Measurements from ENCODE around the gene TINCR. TPM values are rescaled to one million over a fixed set of nuclear protein-coding genes. Genes with fewer than 3 reads are reported as not detected.
A peak's percentile ranks its signal among the peaks of the same experiment; 100 is the strongest.

The TINCR gene
- total RNA-seq, 2 experiments from 2014 or later: 0.60 to 1.2 TPM

GRCh38 chr19:5554828-5555227 lies 12.9 kb downstream of the TINCR start:
- Histone ChIP-seq H3K9me3 (ENCODE audit: low read length) (no peaks in the 10 kb centered on the region), H3K36me3 (ENCODE audit: insufficient read depth, low read length) (no peaks in the 10 kb centered on the region), H3K79me2 (ENCODE audit: insufficient read depth, low read depth, low read length) (no peaks in the 10 kb centered on the region), H3K27ac (ENCODE audit: low read depth, low read length, poor library complexity, severe bottlenecking) (no peak overlapping the region), H3K4me1 (ENCODE audit: insufficient read depth, low read length, poor library complexity, severe bottlenecking) (no peaks in the 10 kb centered on the region), H3K4me3 (ENCODE audit: low read depth, low read length, poor library complexity, severe bottlenecking) (no peak overlapping the region), H4K20me1 (ENCODE audit: insufficient read depth, low read length) (no peaks in the 10 kb centered on the region), H3K9me2 (ENCODE audit: insufficient read depth, low read length) (no peaks in the 10 kb centered on the region), H3K4me2 (ENCODE audit: low read length) (no peak overlapping the region), H2AFZ (ENCODE audit: low read length) (no peak overlapping the region)
- CTCF ChIA-PET (ENCODE audit: unreplicated experiment): no interaction called here
- TF ChIP-seq EZH2phosphoT487 (IDR thresholded peaks at IDR 0.05; ENCODE audit: borderline replicate concordance, low read depth, low read length): no peak
- TF ChIP-seq, protein P1, sequence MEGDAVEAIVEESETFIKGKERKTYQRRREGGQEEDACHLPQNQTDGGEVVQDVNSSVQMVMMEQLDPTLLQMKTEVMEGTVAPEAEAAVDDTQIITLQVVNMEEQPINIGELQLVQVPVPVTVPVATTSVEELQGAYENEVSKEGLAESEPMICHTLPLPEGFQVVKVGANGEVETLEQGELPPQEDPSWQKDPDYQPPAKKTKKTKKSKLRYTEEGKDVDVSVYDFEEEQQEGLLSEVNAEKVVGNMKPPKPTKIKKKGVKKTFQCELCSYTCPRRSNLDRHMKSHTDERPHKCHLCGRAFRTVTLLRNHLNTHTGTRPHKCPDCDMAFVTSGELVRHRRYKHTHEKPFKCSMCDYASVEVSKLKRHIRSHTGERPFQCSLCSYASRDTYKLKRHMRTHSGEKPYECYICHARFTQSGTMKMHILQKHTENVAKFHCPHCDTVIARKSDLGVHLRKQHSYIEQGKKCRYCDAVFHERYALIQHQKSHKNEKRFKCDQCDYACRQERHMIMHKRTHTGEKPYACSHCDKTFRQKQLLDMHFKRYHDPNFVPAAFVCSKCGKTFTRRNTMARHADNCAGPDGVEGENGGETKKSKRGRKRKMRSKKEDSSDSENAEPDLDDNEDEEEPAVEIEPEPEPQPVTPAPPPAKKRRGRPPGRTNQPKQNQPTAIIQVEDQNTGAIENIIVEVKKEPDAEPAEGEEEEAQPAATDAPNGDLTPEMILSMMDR (conservative IDR thresholded peaks at IDR 0.05; ENCODE audit: low read length): no peak
- no peak for DNase-seq (ENCODE audit: low spot score)
- intact Hi-C loops (cut with micrococcal nuclease; ENCODE audit: unreplicated experiment): no loop called here
- POLR2A ChIA-PET: no interaction called here
- no TSS peak for BruUV-seq (replicated peaks)

DNA sequence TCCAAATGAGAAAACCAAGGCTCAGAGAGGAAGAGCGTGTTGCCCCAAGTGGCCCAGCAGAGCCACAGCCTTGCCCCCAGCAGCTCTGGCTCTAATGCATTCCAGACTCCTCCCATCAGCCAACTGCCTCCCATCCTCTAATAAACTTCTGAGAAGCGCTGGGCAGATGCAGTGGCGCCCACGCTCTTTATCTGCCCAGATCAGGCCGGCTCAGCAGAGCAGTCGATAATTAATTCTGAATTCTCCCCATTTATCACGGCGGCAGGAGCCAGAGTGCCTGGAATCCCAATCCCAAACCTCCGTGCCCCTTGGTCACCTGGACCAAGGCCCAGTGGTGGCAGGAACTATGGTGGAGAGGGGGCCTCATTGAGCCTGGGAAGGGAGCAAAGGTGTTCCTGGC lies 13.9 kb downstream of the TINCR start:
- Histone ChIP-seq H3K27ac (ENCODE audit: low read depth, low read length, poor library complexity, severe bottlenecking) (no peak overlapping the region), H3K79me2 (ENCODE audit: insufficient read depth, low read depth, low read length) (no peaks in the 10 kb centered on the region), H3K4me2 (ENCODE audit: low read length) (no peak overlapping the region), H3K36me3 (ENCODE audit: insufficient read depth, low read length) (no peaks in the 10 kb centered on the region), H2AFZ (ENCODE audit: low read length) (no peak overlapping the region), H4K20me1 (ENCODE audit: insufficient read depth, low read length) (no peaks in the 10 kb centered on the region), H3K4me3 (ENCODE audit: low read depth, low read length, poor library complexity, severe bottlenecking) (no peak overlapping the region), H3K4me1 (ENCODE audit: insufficient read depth, low read length, poor library complexity, severe bottlenecking) (no peaks in the 10 kb centered on the region), H3K9me3 (ENCODE audit: low read length) (no peaks in the 10 kb centered on the region), H3K9me2 (ENCODE audit: insufficient read depth, low read length) (no peaks in the 10 kb centered on the region)
- no peak for DNase-seq (ENCODE audit: low spot score)
- intact Hi-C loops (cut with micrococcal nuclease; ENCODE audit: unreplicated experiment): no loop called here
- no TSS peak for BruUV-seq (replicated peaks)
- CTCF ChIA-PET (ENCODE audit: unreplicated experiment): no interaction called here
- POLR2A ChIA-PET: no interaction called here
- TF ChIP-seq EZH2phosphoT487 (IDR thresholded peaks at IDR 0.05; ENCODE audit: borderline replicate concordance, low read depth, low read length): no peak
- TF ChIP-seq, protein P1 (conservative IDR thresholded peaks at IDR 0.05; ENCODE audit: low read length): no peak

GRCh38 chr19:5547881-5548280 lies 19.9 kb downstream of the TINCR start:
- no peaks in the 10 kb centered on the region for H3K9me3 ChIP-seq (ENCODE audit: low read length)
- no peak overlapping the region for H2AFZ ChIP-seq (ENCODE audit: low read length)
- BruUV-seq (replicated peaks): no TSS peak
- H3K79me2 ChIP-seq (ENCODE audit: insufficient read depth, low read depth, low read length): no peaks in the 10 kb centered on the region
- TF ChIP-seq, protein P1 (conservative IDR thresholded peaks at IDR 0.05; ENCODE audit: low read length): peak; percentile 76
- TF ChIP-seq EZH2phosphoT487 (IDR thresholded peaks at IDR 0.05; ENCODE audit: borderline replicate concordance, low read depth, low read length): no peak
- no peak overlapping the region for H3K4me3 ChIP-seq (ENCODE audit: low read depth, low read length, poor library complexity, severe bottlenecking)
- DNase-seq (ENCODE audit: low spot score): peak; percentile 42
- POLR2A ChIA-PET: interaction anchor here (0.6 to 0.7 kb wide), 2 partner anchors 44 to 719 kb away, joined by 5 read pairs; no protein-coding TSS in a partner anchor
- no peaks in the 10 kb centered on the region for H3K4me1 ChIP-seq (ENCODE audit: insufficient read depth, low read length, poor library complexity, severe bottlenecking)
- no peaks in the 10 kb centered on the region for H3K36me3 ChIP-seq (ENCODE audit: insufficient read depth, low read length)
- no peaks in the 10 kb centered on the region for H4K20me1 ChIP-seq (ENCODE audit: insufficient read depth, low read length)
- H3K9me2 ChIP-seq (ENCODE audit: insufficient read depth, low read length): no peaks in the 10 kb centered on the region
- no peak overlapping the region for H3K27ac ChIP-seq (ENCODE audit: low read depth, low read length, poor library complexity, severe bottlenecking)
- CTCF ChIA-PET (ENCODE audit: unreplicated experiment): no interaction called here
- no peak overlapping the region for H3K4me2 ChIP-seq (ENCODE audit: low read length)
- intact Hi-C loops (cut with micrococcal nuclease; ENCODE audit: unreplicated experiment): no loop called here

All from OCI-LY7 (cell line).